DMS79 treated with DMSO at 0.1 percent for 48 hours (cell line): ENCODE measurements around the gene ITGA5.

Experiments used
- DNase-seq: peaks from one replicate; lab custom pipeline; 2025; lab: John Stamatoyannopoulos, UW

ITGA5 gene

DNA sequence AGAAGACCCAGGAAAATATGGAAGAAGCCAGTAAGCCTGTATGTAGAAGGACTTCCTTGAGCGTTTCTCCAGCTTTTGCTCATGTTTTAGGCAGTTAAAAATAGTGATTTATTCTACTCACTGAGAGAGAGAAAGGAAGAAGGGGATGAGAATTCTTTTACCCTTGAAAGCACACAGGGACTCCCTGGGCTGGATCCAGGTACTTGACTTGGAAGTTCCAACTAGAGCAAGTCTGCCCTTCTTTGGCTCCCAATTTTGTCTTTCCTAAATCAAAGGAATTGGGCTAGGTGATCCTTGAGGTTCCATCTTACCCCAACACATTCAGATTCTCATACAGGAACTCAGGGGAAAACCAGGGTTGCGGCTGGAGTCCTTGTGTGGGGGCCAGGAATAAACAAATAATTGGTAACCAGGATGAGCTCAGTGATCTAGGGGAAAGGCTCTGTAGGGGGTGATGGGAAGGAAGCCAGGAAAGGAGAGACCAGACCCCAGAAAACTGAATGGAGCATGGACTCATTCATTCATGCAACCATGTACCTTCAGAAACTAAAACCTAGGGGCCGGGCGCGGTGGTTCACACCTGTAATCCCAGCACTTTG, 11.5 kb upstream of the ITGA5 start:
- DNase-seq: no peak

DNA sequence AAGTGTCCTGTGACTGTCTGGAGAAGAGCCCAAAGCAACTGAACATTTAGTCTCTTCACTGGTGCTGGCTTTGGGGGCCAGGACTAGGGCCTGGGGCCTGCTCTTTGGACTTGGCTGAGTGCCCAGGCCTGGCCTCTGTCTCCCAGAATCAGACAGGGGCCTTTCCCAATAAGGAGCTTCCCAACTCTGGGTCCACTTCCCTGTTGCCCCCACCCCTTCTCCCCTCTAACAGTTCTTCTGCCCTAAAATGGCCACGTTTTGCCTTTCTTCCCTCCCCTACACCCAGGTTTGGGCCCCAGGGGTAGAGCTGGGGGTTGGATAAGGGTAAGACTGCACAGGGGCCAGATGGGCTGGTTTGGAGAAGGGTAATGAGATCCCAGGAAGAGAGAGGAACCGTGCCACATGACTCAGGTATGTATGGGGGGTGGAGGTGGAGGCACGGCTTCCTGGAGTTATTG, 10.0 kb upstream of the ITGA5 start:
- DNase-seq: no peak

DNA sequence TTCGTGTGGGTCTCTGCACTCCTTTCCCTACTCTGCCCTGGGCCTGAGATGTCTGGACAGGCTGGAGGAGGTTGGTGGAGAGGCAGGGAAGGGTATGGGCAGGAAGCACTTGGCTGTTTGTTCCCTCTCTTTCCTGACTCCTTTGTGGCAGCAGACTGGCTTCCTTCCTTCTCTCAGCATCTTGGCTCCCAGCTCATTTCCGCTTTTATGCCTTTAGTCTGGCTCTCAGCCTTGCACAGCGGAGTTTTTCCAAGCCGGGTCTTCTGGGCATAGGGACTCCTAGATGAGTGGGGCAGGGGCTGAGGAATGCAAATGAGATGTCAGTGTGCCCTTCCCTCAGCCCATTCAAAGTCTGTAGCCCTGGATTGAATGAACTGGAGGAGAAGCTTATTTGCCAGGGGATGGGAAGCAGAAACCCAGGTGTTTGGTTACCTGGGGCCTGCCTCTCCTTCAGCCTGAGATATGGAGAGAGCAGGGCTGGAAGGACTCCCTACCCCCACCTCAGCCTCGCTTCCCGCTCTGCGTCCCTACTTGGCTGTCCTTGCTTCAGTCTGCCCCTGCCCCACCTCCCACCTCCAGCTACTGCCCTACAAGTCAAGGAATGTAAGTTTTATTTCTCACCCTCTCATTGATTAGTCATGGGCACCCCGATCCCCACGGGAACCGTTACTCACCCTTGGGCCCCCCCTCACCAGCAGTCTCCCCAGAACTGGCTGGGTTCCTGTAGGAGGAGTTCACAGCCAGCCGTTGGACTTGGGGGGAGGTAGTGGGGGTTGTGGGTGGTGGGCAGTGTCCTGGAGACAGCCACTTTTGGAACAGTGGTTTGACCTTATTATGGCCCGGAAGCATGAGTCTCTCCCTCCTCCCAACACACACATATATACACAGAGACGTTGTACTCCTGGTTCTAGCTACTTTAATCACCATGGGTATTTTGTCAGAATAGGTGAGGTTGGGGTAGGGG, 9.3 kb upstream of the ITGA5 start:
- no peak for DNase-seq

GRCh38 chr12:54427106-54427505, 8.0 kb upstream of the ITGA5 start:
- no peak for DNase-seq

DNA sequence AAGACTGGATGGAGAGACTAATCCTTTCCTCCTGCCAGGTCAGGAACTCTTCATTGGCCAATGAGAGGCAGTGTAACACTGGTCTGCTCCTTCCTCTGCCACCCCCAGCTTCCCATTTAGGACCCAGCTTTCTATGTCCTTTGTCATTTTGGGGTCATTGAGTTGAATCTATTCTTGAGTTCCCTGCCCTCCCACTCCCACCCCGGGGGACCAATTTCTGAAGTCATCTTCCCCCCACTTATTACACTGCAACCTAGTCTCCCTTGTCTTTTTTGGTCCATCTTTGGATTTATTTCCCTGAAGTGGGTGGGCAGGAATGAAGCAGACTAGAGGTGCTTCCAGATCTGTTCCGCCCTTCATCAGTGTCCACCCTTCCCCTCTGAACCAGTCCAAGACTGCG, 7.6 kb upstream of the ITGA5 start:
- no peak for DNase-seq

GRCh38 chr12:54425702-54426101, 6.6 kb upstream of the ITGA5 start:
- no peak for DNase-seq

GRCh38 chr12:54424224-54424623, 5.2 kb upstream of the ITGA5 start:
- DNase-seq: no peak

DNA sequence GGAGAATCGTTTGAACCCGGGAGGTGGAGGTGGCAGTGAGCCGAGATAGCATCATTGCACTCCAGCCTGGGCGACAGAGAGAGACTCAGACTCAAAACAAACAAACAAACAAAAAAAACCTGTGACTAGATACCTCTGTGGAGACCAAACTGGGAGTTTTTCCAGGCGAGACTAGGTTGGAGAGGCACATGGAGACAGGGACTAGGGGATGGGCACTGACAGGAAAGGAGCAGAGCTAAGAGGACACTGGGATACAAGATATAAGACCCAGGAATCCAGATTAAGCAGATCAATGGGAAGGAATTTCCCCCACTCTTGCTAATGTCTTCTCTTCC, 4.7 kb upstream of the ITGA5 start:
- DNase-seq: no peak

DNA sequence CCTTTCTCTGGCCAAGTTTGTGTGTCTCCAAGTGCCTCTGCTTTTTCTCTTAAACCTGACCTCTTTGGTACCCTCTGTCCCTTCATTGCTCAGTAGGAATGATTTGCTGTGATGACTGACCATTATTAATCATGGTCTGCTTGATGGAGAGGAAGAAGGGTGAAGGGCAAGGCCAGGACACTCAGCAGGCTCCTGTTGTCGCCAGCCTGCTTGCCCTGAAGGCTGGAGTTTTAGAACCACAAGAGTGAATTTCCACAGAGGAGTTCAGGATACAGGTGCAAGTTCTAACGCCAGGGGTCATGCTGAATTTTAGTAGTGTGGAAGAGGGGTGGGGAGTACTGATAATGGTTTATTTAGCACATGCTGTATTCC, 2.8 kb upstream of the ITGA5 start:
- no peak for DNase-seq

DNA sequence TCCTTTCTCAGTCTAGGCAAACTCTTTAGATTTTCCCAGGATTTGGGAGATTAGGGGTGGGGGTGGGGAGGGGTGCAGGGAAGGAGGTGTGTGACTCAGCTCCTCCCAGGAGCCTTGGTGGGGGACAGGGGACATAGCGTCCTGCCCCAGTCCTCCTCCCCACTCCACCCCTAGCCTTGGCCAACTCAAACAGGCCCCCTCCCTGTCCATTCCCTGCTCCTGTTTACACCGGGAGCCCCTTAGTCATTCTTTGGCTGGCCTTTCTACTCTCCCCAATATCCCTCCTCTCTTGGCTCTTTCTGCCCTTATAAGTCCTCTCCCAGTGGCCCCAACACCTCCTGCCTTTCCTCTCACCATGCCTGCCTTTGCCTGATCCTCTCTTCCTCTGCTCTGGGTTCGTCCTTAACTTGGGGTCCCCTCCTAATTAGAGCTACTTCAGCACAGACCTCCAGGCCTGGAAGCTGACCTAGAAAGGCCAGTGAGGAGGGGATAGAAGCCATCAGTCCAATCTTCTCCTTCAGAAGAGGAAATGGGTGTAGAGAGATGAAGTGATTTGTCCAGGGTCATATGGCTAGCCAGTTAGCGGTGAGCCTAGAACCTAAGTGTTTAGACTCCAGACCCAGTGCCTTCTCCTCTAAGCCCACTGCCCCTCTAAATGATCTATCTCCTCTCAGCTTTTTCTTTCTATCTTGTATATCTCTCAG, 2.3 kb upstream of the ITGA5 start:
- DNase-seq: no peak

DNA sequence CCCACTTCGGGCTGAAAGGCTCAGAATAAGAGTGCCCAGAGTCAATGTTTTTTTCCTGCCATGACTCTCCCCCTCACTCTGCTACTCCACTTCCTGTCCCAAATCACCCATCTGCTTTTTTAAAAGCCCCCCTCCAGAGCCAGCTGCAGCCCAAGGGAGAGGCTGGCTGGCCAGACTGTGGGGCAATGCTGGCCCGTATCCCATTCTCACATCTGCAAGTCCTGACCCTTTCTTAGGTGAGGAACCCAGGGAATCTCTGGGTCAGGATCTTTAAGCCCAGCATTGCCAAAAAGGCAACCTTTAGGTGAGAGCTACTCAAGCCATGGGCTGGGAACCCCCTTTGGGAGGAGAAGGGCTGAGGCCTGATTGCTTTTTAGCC, 1.7 kb upstream of the ITGA5 start:
- DNase-seq: no peak

- no peak for DNase-seq
Measured at GRCh38 chr12:54418441-54419087, 502 bp downstream of the ITGA5 start.

DNA sequence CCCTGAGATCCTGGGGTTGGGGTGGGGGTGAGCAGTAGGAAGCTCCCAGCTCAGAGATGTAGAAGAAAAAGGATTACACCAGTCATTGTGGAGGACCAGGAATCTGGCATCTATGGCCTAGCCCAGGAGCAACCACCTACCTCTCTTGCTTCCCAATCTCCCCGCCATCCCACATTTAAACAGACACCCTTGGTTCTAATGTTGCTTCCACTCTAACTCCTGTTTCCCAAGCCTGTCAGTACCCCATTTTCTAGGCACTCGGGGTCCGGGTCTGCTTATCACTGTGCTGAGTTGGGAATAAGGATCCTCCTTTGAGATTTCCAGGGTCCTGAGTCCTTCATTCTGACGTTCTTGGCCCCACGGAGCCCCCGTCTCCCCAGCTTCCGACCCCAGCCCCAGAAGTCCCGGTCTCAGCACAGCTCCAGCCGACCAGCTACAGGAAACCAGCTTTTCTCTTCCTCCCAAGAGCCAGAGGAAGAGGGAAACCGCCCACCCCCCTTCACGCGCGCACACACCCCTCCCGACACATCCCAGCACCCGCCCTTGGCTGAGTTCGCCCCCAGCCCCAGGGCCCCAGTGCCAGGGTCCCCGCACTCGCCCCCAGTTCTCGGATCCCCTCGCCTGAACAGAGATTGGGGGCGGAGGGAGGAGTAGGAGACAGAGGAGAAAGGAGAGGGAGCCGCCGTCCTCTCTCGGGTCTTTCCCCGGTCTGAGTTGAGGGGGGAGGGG, 1.2 kb downstream of the ITGA5 start:
- no peak for DNase-seq

DNA sequence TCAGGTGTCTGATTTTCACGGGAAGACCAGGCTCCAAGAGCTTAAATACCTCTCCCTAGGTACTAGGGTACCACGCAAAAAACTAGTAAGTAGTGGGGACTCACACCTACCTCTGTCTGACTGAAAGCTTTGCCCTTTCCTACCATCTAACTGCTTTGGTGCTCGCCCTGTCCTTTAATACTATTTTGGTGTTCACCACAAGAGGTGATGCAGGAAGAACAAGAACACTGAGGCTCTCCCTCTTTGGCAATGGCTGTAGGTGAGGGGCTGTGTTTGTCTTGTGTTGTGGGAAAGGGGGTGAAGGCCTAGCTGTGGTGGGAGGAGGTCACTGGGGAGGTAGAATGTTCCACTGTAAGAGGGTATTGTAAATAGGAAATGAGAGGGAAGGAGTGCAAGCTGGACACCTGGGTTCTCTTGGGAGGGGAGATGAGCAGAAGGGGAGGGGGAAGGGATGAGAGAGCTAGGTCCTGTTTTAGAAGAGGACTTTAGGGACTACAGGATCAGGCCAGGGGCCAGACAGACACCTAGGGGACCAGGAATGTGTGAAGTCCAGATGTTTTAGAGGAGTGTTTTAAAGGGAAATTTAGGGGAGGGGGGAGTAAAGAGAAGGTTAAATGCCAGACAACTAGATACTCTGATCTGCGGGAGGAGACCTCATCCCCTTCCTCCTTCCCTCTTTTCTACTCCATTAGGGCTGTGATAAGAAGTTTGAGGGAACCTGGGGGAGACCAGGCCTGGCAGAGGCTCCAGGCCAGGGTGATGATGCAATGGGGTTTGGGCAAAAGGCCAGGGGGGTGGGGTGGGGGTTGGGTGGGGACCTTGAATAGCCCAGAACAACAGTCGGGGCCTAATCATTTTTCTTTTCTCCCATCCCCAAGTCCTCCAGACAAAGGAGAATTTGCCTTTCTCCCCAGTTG, 2.1 kb downstream of the ITGA5 start:
- DNase-seq: no peak

GRCh38 chr12:54415221-54415929, 3.7 kb downstream of the ITGA5 start:
- DNase-seq: no peak

GRCh38 chr12:54413284-54414190, 5.5 kb downstream of the ITGA5 start:
- no peak for DNase-seq

- no peak for DNase-seq
Measured at GRCh38 chr12:54412786-54413185, 6.3 kb downstream of the ITGA5 start.

GRCh38 chr12:54412348-54412747, 6.7 kb downstream of the ITGA5 start:
- DNase-seq: no peak
